HCT116 (cell line): ENCODE measurements around the gene CPTP. TPM values are rescaled to one million over a fixed set of nuclear protein-coding genes. Genes with fewer than 3 reads are reported as not detected.

Experiments used
- ATAC-seq: fragments of 200-7000 bp; cut with Tn5 transposase; 2 replicates; pipeline ENCODE4 v1.9.1; 2020; ENCODE audit warnings: mild to moderate bottlenecking, moderate library complexity
- BruUV-seq: library from RNA; stranded (reverse); fragments of 400-500 nt; replicated peaks from 2 replicates; lab custom pipeline; 2021; lab: Mats Ljungman, UMichigan
- CTCF ChIA-PET: fragments of 300-600 bp; sonication (Branson Sonifier 250); formaldehyde crosslinking; loops from one replicate; lab custom pipeline; 2021; ENCODE audit warnings: antibody characterized with exemption; lab: Charles Lee
- POLR2A ChIA-PET: fragments of 300-600, 350-600 bp; sonication (Branson Sonifier 250); formaldehyde crosslinking; loops from one replicate; lab custom pipeline; 2021; ENCODE audit warnings: antibody characterized with exemption; lab: Charles Lee
- RAD21 ChIA-PET, 2 experiments: fragments of 300-600 bp; sonication (Branson Sonifier 250); formaldehyde crosslinking; loops; one replicate each; lab custom pipeline; 2023; ENCODE audit warnings: low total read pairs in 2 of 2; ENCODE audit not compliant: uncharacterized antibody in 2 of 2, unreplicated experiment in 2 of 2, low non-redundant PET in 1 of 2; lab: Charles Lee
- DNase-seq: peaks from one replicate; pipeline ENCODE4 v3.0.0-alpha.2; 2010; ENCODE audit warnings: low read depth, low spot score
- H2AFZ ChIP-seq: fragments of 200-600 bp; shearing (Covaris generic), sonication (generic); 2 replicates; pipeline ENCODE4 v1.6.1; 2017; ENCODE audit warnings: low read depth, mixed run types, mixed read lengths, antibody characterized with exemption, low read length; ENCODE audit not compliant: poor library complexity, severe bottlenecking
- H3K27ac ChIP-seq: 2 replicates; pipeline ENCODE4 v1.5.1; 2012; ENCODE audit warnings: low read depth, low read length
- H3K27me3 ChIP-seq: fragments of 200-600 bp; sonication (generic); 2 replicates; pipeline ENCODE4 v1.6.1; 2016; ENCODE audit warnings: mixed run types, low read length, mixed read lengths; ENCODE audit not compliant: insufficient read depth
- H3K36me3 ChIP-seq, 2 experiments: fragments of 200-500 bp in 1 of 2; fragments of 200-600 bp in 1 of 2; sonication (Bioruptor generic) in 1 of 2; sonication (generic) in 1 of 2; 2 replicates each; pipeline versions ENCODE4 v1.5.1 to v1.6.1; 2014 to 2016; ENCODE audit warnings: low read length in 2 of 2, inconsistent platforms in 1 of 2, mixed read lengths in 1 of 2, mixed run types in 1 of 2; ENCODE audit not compliant: insufficient read depth in 2 of 2, control insufficient read depth in 1 of 2
- H3K4me1 ChIP-seq, 2 experiments: fragments of 200-600 bp in 1 of 2; sonication (generic) in 1 of 2; 2 replicates each; pipeline versions ENCODE4 v1.5.1 to v1.6.1; 2012 to 2017; ENCODE audit warnings: low read length in 2 of 2, inconsistent platforms in 1 of 2, mild to moderate bottlenecking in 1 of 2, mixed read lengths in 1 of 2, mixed run types in 1 of 2, moderate library complexity in 1 of 2; ENCODE audit not compliant: insufficient read depth in 2 of 2, control insufficient read depth in 1 of 2
- H3K4me2 ChIP-seq: fragments of 200-600 bp; sonication (generic); 2 replicates; pipeline ENCODE4 v1.6.1; 2017; ENCODE audit warnings: mixed run types, low read length, mixed read lengths
- H3K4me3 ChIP-seq, 2 experiments: fragments of 200-600 bp in 1 of 2; sonication (generic) in 1 of 2; replicated peaks in 1 of 2; 2 replicates each; pipeline ENCODE4 v1.5.1; 2011 to 2016; ENCODE audit warnings: low read length in 2 of 2, control low read depth in 1 of 2, low read depth in 1 of 2, mild to moderate bottlenecking in 1 of 2, mixed read lengths in 1 of 2, mixed run types in 1 of 2
- H3K79me2 ChIP-seq: fragments of 200-600 bp; sonication (generic); 2 replicates; pipeline ENCODE4 v1.6.1; 2017; ENCODE audit warnings: mild to moderate bottlenecking, mixed run types, low read length, moderate library complexity, mixed read lengths; ENCODE audit not compliant: insufficient read depth
- H3K9ac ChIP-seq: fragments of 200-600 bp; sonication (generic); 2 replicates; pipeline ENCODE4 v1.6.1; 2016; ENCODE audit warnings: low read length, mixed read lengths
- H3K9me2 ChIP-seq: fragments of 200-600 bp; sonication (generic), shearing (Covaris generic); 2 replicates; pipeline ENCODE4 v1.6.1; 2017; ENCODE audit warnings: mixed run types, mild to moderate bottlenecking, moderate library complexity; ENCODE audit not compliant: insufficient read depth
- H3K9me3 ChIP-seq, 2 experiments: fragments of 200-500 bp in 1 of 2; fragments of 200-600 bp in 1 of 2; sonication (Bioruptor generic) in 1 of 2; sonication (generic) in 1 of 2; 2 replicates each; pipeline ENCODE4 v1.6.1; 2014 to 2017; ENCODE audit warnings: low read length in 2 of 2, mixed read lengths in 2 of 2, inconsistent platforms in 1 of 2, low read depth in 1 of 2, mild to moderate bottlenecking in 1 of 2, mixed run types in 1 of 2, moderate library complexity in 1 of 2; ENCODE audit not compliant: control insufficient read depth in 1 of 2, insufficient read depth in 1 of 2
- H4K20me1 ChIP-seq: fragments of 200-600 bp; sonication (generic), shearing (Covaris generic); 2 replicates; pipeline ENCODE4 v1.6.1; 2017; ENCODE audit warnings: mixed run types, mild to moderate bottlenecking, moderate library complexity; ENCODE audit not compliant: insufficient read depth
- EGR1 ChIP-seq: IDR thresholded peaks from 2 replicates; pipeline ENCODE4 v1.6.1; 2012; ENCODE audit warnings: low read depth
- JUND ChIP-seq: IDR thresholded peaks from 2 replicates; pipeline ENCODE4 v1.6.1; 2012
- POLR2AphosphoS5 ChIP-seq: IDR thresholded peaks from 2 replicates; pipeline ENCODE4 v1.6.1; 2011; ENCODE audit warnings: mild to moderate bottlenecking, low read depth, low read length, moderate library complexity
- RAD21 ChIP-seq: IDR thresholded peaks from 2 replicates; pipeline ENCODE4 v1.6.1; 2012; ENCODE audit warnings: low read depth, mild to moderate bottlenecking
- REST ChIP-seq: IDR thresholded peaks from 2 replicates; pipeline ENCODE4 v1.6.1; 2012; ENCODE audit warnings: low read depth
- SIN3A ChIP-seq: IDR thresholded peaks from 2 replicates; pipeline ENCODE4 v1.6.1; 2012; ENCODE audit warnings: low read depth
- SP1 ChIP-seq: IDR thresholded peaks from 2 replicates; pipeline ENCODE4 v1.6.1; 2012; ENCODE audit warnings: low read depth
- ZFX ChIP-seq: fragments of 450-650 bp; IDR thresholded peaks from 2 replicates; pipeline ENCODE4 v1.6.1; 2017
- ZNF274 ChIP-seq: fragments of 200-500 bp; sonication (Bioruptor generic); IDR thresholded peaks from 2 replicates; pipeline ENCODE4 v1.6.1; 2014; ENCODE audit warnings: mild to moderate bottlenecking, low read depth, low read length, inconsistent platforms
- intact Hi-C: fragments of 100-400 bp; cut with micrococcal nuclease; formaldehyde crosslinking; loops from 2 replicates; pipeline ENCODE4 v1.10.0; 2022
- total RNA-seq: library from RNA; stranded (reverse); gene quantifications from one replicate; pipeline ENCODE4 v1.2.1, GENCODE V29; 2021; ENCODE audit not compliant: unreplicated experiment

Gene CPTP
- total RNA-seq, 1 experiment from 2014 or later = 16.3 TPM

- H2AFZ ChIP-seq = no peak overlapping the region
- no peaks in the 10 kb centered on the region for H3K27me3 ChIP-seq
- H3K4me2 ChIP-seq = no peak overlapping the region
- peaks cover 10 to 47% of the 10 kb centered on the region in 2 experiments; a peak in 3 of 4 replicates for H3K4me1 ChIP-seq
- ATAC-seq (peak; percentile 15), DNase-seq (no peak)
- no peaks in the 10 kb centered on the region for H3K9me2 ChIP-seq
- ChIA-PET RAD21 (no interaction called here), POLR2A (interaction anchor here (0.6 kb wide), 1 partner anchor 41 kb away, joined by 3 read pairs; the partner anchor contains the start of gene AURKAIP1), CTCF (no interaction called here)
- no peak overlapping the region for H3K4me3 ChIP-seq
- peaks cover 7% of the 10 kb centered on the region; the same call in 1 of the 2 replicates for H3K79me2 ChIP-seq
- intact Hi-C loops = no loop called here
- peaks cover 3 to 12% of the 10 kb centered on the region in 2 experiments; a peak in 2 of 4 replicates for H3K36me3 ChIP-seq
- peak overlapping the region; percentile 28; the same call in 1 of the 2 replicates for H3K27ac ChIP-seq
- TF ChIP-seq ZFX = peak; percentile 27; the same call in 1 of the 2 replicates
- no peak for TF ChIP-seq RAD21
- peak; percentile 48; the same call in 1 of the 2 replicates for TF ChIP-seq POLR2AphosphoS5
- peaks cover 4% of the 10 kb centered on the region; the same call in 1 of the 2 replicates for H4K20me1 ChIP-seq
- no peaks in the 10 kb centered on the region for H3K9me3 ChIP-seq
- BruUV-seq = no TSS peak
- no peak overlapping the region for H3K9ac ChIP-seq
Measured at GRCh38 chr1:1333551-1334241, 9.1 kb downstream of the CPTP start.

GRCh38 chr1:1334835-1335234, 10.2 kb downstream of the CPTP start:
- ChIA-PET POLR2A (no interaction called here), CTCF (no interaction called here), RAD21 (no interaction called here)
- no peak overlapping the region for H3K4me3 ChIP-seq
- peaks cover 7% of the 10 kb centered on the region; the same call in 1 of the 2 replicates for H3K79me2 ChIP-seq
- BruUV-seq = no TSS peak
- no peaks in the 10 kb centered on the region for H3K9me3 ChIP-seq
- peaks cover 10 to 52% of the 10 kb centered on the region in 2 experiments; a peak in 3 of 4 replicates for H3K4me1 ChIP-seq
- H3K9me2 ChIP-seq = no peaks in the 10 kb centered on the region
- DNase-seq (no peak), ATAC-seq (no peak)
- H3K27ac ChIP-seq = no peak overlapping the region
- H4K20me1 ChIP-seq = peaks cover 4% of the 10 kb centered on the region; the same call in 1 of the 2 replicates
- peaks cover 5 to 18% of the 10 kb centered on the region in 2 experiments; a peak in 2 of 4 replicates for H3K36me3 ChIP-seq
- no peak for TF ChIP-seq ZNF274
- no peak for TF ChIP-seq SP1
- peak; percentile 28; the same call in 1 of the 2 replicates for TF ChIP-seq SIN3A
- no peak; the same call in 1 of the 2 replicates for TF ChIP-seq REST
- no peak for TF ChIP-seq JUND
- TF ChIP-seq RAD21 = no peak
- TF ChIP-seq EGR1 = no peak
- no peaks in the 10 kb centered on the region for H3K27me3 ChIP-seq
- H3K9ac ChIP-seq = no peak overlapping the region
- H2AFZ ChIP-seq = no peak overlapping the region
- intact Hi-C loops = no loop called here
- H3K4me2 ChIP-seq = no peak overlapping the region
